Right kidney (tissue), 9 donors: ENCODE measurements around the gene TSEN34.

Experiments
- DNase-seq: peaks from one replicate; pipeline ENCODE4 v3.0.0-alpha.2; 2016
- long read RNA-seq, 8 donors: transcript quantifications; one replicate each; lab custom pipeline, GENCODE V29; 2026

TSEN34 gene
- long read RNA-seq, donor 1, transcript TSEN34-203 (4 exons, 1,349 nt), result major isoform, 41 of 59 reads
- long read RNA-seq, donor 1, transcript TSEN34-201 (5 exons, 2,294 nt), result minor isoform, 14 of 59 reads
- long read RNA-seq, donor 1, partial matches to known transcripts, result 0 of 59 reads
- long read RNA-seq, donor 1, other reads (novel, unspliced or antisense), result 0 of 59 reads
- long read RNA-seq, donor 2, transcript TSEN34-201 (5 exons, 2,294 nt), result minor isoform, 13 of 55 reads
- long read RNA-seq, donor 2, transcript TSEN34-203 (4 exons, 1,349 nt), result major isoform, 37 of 55 reads
- long read RNA-seq, donor 2, partial matches to known transcripts, result 0 of 55 reads
- long read RNA-seq, donor 2, other reads (novel, unspliced or antisense), result 0 of 55 reads
- long read RNA-seq, donor 3, transcript TSEN34-201 (5 exons, 2,294 nt), result minor isoform, 7 of 27 reads
- long read RNA-seq, donor 3, transcript TSEN34-203 (4 exons, 1,349 nt), result major isoform, 9 of 27 reads
- long read RNA-seq, donor 3, partial matches to known transcripts, result 8 of 27 reads
- long read RNA-seq, donor 3, other reads (novel, unspliced or antisense), result 0 of 27 reads
- long read RNA-seq, donor 4, transcript TSEN34-203 (4 exons, 1,349 nt), result major isoform, 20 of 37 reads
- long read RNA-seq, donor 4, transcript TSEN34-201 (5 exons, 2,294 nt), result minor isoform, 9 of 37 reads
- long read RNA-seq, donor 4, partial matches to known transcripts, result 5 of 37 reads
- long read RNA-seq, donor 4, other reads (novel, unspliced or antisense), result 0 of 37 reads
- long read RNA-seq, donor 5, transcript TSEN34-203 (4 exons, 1,349 nt), result major isoform, 23 of 51 reads
- long read RNA-seq, donor 5, transcript TSEN34-201 (5 exons, 2,294 nt), result minor isoform, 10 of 51 reads
- long read RNA-seq, donor 5, transcript TSEN34-207 (3 exons, 2,372 nt), result minor isoform, 5 of 51 reads
- long read RNA-seq, donor 5, partial matches to known transcripts, result 13 of 51 reads
- long read RNA-seq, donor 5, other reads (novel, unspliced or antisense), result 0 of 51 reads
- long read RNA-seq, donor 6, transcript TSEN34-201 (5 exons, 2,294 nt), result minor isoform, 14 of 47 reads
- long read RNA-seq, donor 6, transcript TSEN34-203 (4 exons, 1,349 nt), result major isoform, 19 of 47 reads
- long read RNA-seq, donor 6, partial matches to known transcripts, result 7 of 47 reads
- long read RNA-seq, donor 6, other reads (novel, unspliced or antisense), result 0 of 47 reads
- long read RNA-seq, donor 7, transcript TSEN34-207 (3 exons, 2,372 nt), result minor isoform, 6 of 70 reads
- long read RNA-seq, donor 7, transcript TSEN34-203 (4 exons, 1,349 nt), result major isoform, 37 of 70 reads
- long read RNA-seq, donor 7, transcript TSEN34-201 (5 exons, 2,294 nt), result minor isoform, 21 of 70 reads
- long read RNA-seq, donor 7, partial matches to known transcripts, result 6 of 70 reads
- long read RNA-seq, donor 7, other reads (novel, unspliced or antisense), result 0 of 70 reads
- long read RNA-seq, donor 8, transcript TSEN34-203 (4 exons, 1,349 nt), result major isoform, 41 of 58 reads
- long read RNA-seq, donor 8, transcript TSEN34-201 (5 exons, 2,294 nt), result minor isoform, 14 of 58 reads
- long read RNA-seq, donor 8, partial matches to known transcripts, result 0 of 58 reads
- long read RNA-seq, donor 8, other reads (novel, unspliced or antisense), result 0 of 58 reads

GRCh38 chr19:54191011-54191810, at the start of gene TSEN34:
Gene TSEN34, plus strand, starts transcription at chr19:54191308. Its CDS starts 57 bp downstream, at chr19:54191365.
- DNase-seq, result peak; percentile 98

GRCh38 chr19:54141356-54141755, 49.8 kb upstream of the TSEN34 start:
- no peak for DNase-seq

GRCh38 chr19:54142166-54142780, 48.8 kb upstream of the TSEN34 start:
- DNase-seq, result no peak

GRCh38 chr19:54145541-54146158, 45.5 kb upstream of the TSEN34 start:
- DNase-seq, result no peak

GRCh38 chr19:54147676-54148075, 43.4 kb upstream of the TSEN34 start:
- DNase-seq, result no peak

- DNase-seq, result no peak
Measured at GRCh38 chr19:54148158-54148557, 43.0 kb upstream of the TSEN34 start.

GRCh38 chr19:54149021-54149812, 41.9 kb upstream of the TSEN34 start:
- no peak for DNase-seq

- no peak for DNase-seq
Measured at GRCh38 chr19:54151362-54152035, 39.6 kb upstream of the TSEN34 start.

- no peak for DNase-seq
Measured at GRCh38 chr19:54152267-54152666, 38.8 kb upstream of the TSEN34 start.

GRCh38 chr19:54152878-54153524, 38.1 kb upstream of the TSEN34 start:
- DNase-seq, result no peak

- no peak for DNase-seq
Measured at GRCh38 chr19:54153731-54154326, 37.3 kb upstream of the TSEN34 start.

GRCh38 chr19:54154603-54155345, 36.3 kb upstream of the TSEN34 start:
- no peak for DNase-seq

GRCh38 chr19:54155694-54156093, 35.4 kb upstream of the TSEN34 start:
- DNase-seq, result no peak

GRCh38 chr19:54156490-54156889, 34.6 kb upstream of the TSEN34 start:
- DNase-seq, result no peak

- no peak for DNase-seq
Measured at GRCh38 chr19:54156953-54157352, 34.2 kb upstream of the TSEN34 start.

GRCh38 chr19:54158812-54159351, 32.2 kb upstream of the TSEN34 start:
- DNase-seq, result no peak
